NCI-H1417 (cell line): ENCODE data around the gene PPP4R4.
"Not testable (repeated sequence)": the region's sequence is repeated elsewhere in the genome, so short reads cannot be mapped to it uniquely, and the experiment has no call there.

ENCODE experiments used
- DNase-seq, 3 experiments: peaks; one replicate each; lab custom pipeline; 2025; lab: John Stamatoyannopoulos, UW

Gene PPP4R4

GRCh38 chr14:94269156-94269555 is 95.0 kb downstream of the PPP4R4 start:
- DNase-seq, result no peak

- DNase-seq, result not testable (repeated sequence)
These were observed 102.9 kb downstream of the PPP4R4 start for GRCh38 chr14:94276898-94277561.

- DNase-seq, result no peak
These were observed 104.6 kb downstream of the PPP4R4 start for GRCh38 chr14:94278731-94279130.

GRCh38 chr14:94282991-94283723 is 109.0 kb downstream of the PPP4R4 start:
- no peak for DNase-seq

- peak in 1 of 3 experiments; percentile 2 for DNase-seq
These were observed 110.1 kb downstream of the PPP4R4 start for GRCh38 chr14:94284221-94284620.

GRCh38 chr14:94285158-94285557 is 111.0 kb downstream of the PPP4R4 start:
- no peak for DNase-seq

- no peak for DNase-seq
These were observed 114.7 kb downstream of the PPP4R4 start for GRCh38 chr14:94288610-94289465.

GRCh38 chr14:94290197-94290596 is 116.1 kb downstream of the PPP4R4 start:
- no peak for DNase-seq

GRCh38 chr14:94291159-94291905 is 117.2 kb downstream of the PPP4R4 start:
- no peak for DNase-seq

GRCh38 chr14:94291906-94292525 is 117.9 kb downstream of the PPP4R4 start:
- DNase-seq, result no peak

- DNase-seq, result no peak
These were observed 118.4 kb downstream of the PPP4R4 start for GRCh38 chr14:94292526-94292871.

GRCh38 chr14:94292872-94293577 is 118.9 kb downstream of the PPP4R4 start, which contains the start of gene SERPINA10:
TSS of gene SERPINA10 (minus strand) at chr14:94293268. CDS start at chr14:94290593, 2,675 bp downstream.
- no peak for DNase-seq

GRCh38 chr14:94293578-94293924 is 119.4 kb downstream of the PPP4R4 start:
- no peak for DNase-seq

GRCh38 chr14:94295360-94296180 is 121.4 kb downstream of the PPP4R4 start:
- no peak for DNase-seq

GRCh38 chr14:94296181-94296545 is 122.0 kb downstream of the PPP4R4 start:
- not testable (repeated sequence) for DNase-seq

- no peak for DNase-seq
These were observed 124.0 kb downstream of the PPP4R4 start for GRCh38 chr14:94298130-94298529.

GRCh38 chr14:94303111-94303510 is 129.0 kb downstream of the PPP4R4 start:
- no peak for DNase-seq

GRCh38 chr14:94304243-94304642 is 130.1 kb downstream of the PPP4R4 start:
- no peak for DNase-seq

- no peak for DNase-seq
These were observed 131.5 kb downstream of the PPP4R4 start for GRCh38 chr14:94305620-94306019.
